GM21576 (cell line): ENCODE results near the gene EBP.

Experiments
- ATAC-seq: cut with Tn5 transposase; IDR thresholded peaks from one replicate; pipeline ENCODE4 v1.9.1; 2021; ENCODE audit warnings: mild to moderate bottlenecking, moderate library complexity; ENCODE audit not compliant: unreplicated experiment

EBP gene

GRCh38 chrX:48574270-48575266 is 53.0 kb downstream of the EBP start, which contains the start of gene RBM3:
RBM3 (plus strand) TSS chrX:48574484; CDS start chrX:48575181, 697 bp downstream.
- ATAC-seq, result peak; percentile 79

DNA sequence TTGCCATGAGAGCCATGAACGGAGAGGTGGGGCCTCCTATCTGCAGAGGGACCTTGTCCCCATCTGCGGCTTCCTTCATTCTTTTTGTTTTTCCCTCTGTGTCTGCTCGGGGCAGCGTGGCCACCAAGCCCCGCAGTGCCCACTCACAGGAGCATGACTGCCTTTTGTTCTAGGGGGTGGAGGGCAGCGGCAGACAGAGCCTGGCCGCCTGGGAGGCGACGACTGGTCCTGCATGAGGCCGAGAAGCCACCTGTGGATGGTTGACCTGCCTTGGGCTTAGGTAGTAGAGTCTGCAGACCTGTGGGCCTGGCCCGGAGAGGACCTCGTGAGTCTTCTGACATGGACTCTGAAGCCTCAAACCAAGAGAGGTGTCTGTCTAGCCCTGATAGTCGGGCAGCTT is 54.0 kb downstream of the EBP start:
- ATAC-seq, result no peak

DNA sequence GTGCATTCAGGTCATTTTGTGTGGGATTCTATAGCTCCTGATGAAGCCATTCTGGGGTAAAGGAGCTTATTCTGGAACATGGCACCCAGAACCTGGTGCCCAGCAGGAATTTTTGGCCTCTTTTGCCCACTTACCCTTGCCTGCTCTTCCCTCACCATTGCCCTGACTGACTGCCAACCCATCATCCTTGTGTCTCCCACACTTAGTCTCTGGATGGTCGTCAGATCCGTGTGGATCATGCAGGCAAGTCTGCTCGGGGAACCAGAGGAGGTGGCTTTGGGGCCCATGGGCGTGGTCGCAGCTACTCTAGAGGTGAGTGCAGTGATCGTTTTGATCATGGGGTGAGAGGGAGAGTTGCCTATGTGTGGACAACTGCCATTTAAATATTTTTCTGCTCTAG is 54.5 kb downstream of the EBP start:
- no peak for ATAC-seq
